GM12864 (cell line): Measurements from ENCODE around the gene NCOA5.

Experiments
- DNase-seq: peaks from one replicate; pipeline ENCODE4 v3.0.0-alpha.2; 2011; ENCODE audit warnings: low read depth
- H3K4me3 ChIP-seq: 2 replicates; pipeline ENCODE4 v1.5.1; 2011; ENCODE audit warnings: mild to moderate bottlenecking, low read depth, low read length, control low read depth
- TF ChIP-seq, protein P1 (sequence below): IDR thresholded peaks from 2 replicates; pipeline ENCODE4 v1.5.1; 2011; ENCODE audit warnings: low read depth, mild to moderate bottlenecking, moderate library complexity, low read length, control low read depth, inconsistent platforms; ENCODE audit errors: missing control alignments

The NCOA5 gene

DNA sequence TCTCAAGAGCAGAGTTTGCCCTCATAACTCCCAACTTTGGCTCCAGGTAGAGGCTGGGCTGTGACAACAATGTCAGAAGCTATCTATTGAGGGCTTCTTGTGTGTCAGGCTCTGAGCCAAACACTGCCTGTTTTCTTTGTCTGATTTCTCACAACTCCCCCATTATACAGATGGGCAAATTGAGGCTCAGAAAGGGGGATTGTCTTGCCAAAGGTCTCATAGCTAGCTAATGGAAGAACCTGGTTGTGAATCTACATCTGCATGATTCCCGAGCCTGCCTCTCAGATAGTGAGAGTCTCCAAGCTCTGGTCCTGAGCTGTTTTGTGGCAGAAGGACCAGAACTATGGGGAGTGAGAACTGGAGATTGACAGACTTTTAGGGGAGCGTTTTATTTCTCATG lies 29.8 kb upstream of the NCOA5 start:
- DNase-seq, result no peak

DNA sequence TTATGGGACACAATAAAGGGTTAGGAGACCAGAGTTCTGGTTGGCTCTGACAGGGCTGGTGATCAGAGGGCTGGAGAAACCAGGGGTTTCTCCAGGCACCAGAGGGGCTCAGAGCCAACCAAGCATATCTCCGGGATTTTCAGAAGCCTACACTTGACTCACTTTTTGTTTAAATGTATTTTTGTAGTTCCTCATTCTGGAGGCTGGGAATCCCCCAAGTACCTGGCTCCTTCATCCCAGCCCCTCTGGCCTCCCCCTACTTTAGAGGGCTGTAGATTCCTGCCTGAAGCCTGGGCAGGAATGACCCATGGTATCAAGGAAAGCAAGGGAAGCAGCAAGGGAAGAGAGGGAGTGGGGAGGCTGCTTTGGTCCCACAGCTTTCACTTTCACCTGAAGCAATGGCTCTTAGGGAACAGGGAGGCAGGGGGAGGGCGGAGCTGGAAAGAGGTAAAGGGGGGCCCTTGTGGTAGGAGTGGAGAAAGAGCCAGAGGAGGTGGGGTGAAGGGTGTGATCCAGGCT lies 29.3 kb upstream of the NCOA5 start:
- H3K4me3 ChIP-seq, result peak overlapping the region; percentile 71
- DNase-seq, result no peak
- TF ChIP-seq, protein P1, sequence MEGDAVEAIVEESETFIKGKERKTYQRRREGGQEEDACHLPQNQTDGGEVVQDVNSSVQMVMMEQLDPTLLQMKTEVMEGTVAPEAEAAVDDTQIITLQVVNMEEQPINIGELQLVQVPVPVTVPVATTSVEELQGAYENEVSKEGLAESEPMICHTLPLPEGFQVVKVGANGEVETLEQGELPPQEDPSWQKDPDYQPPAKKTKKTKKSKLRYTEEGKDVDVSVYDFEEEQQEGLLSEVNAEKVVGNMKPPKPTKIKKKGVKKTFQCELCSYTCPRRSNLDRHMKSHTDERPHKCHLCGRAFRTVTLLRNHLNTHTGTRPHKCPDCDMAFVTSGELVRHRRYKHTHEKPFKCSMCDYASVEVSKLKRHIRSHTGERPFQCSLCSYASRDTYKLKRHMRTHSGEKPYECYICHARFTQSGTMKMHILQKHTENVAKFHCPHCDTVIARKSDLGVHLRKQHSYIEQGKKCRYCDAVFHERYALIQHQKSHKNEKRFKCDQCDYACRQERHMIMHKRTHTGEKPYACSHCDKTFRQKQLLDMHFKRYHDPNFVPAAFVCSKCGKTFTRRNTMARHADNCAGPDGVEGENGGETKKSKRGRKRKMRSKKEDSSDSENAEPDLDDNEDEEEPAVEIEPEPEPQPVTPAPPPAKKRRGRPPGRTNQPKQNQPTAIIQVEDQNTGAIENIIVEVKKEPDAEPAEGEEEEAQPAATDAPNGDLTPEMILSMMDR, result no peak

More for the DNA sequence above, 29.8 kb upstream of the NCOA5 start:
- TF ChIP-seq, protein P1, result no peak
- H3K4me3 ChIP-seq, result peak overlapping the region; percentile 71

DNA sequence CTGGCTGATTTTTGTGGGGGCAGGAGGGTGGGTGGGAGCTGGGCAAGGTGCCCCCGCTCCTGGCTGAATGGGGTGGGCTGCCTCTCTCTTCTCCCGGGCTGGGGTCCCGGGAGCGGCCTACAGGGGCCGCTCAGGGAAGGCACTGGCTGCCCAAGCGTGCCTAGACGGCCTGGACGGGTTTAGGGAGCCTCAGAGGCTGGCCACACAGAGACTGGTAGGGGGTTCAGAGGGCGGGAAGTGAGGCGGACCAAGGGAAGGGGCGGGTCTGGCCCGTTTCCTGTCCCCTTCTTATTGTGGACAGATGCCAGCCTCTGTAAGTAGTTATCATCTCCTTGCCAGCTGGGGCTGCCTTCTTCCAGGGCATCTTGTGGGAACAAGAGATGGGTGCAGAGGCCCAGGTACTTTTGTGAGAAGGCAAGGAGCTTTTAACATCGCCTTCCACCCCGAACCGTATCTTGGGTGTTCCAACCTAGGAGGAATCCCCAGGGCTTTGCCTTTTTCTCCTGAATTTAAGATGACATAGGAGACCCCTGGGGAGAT lies 28.8 kb upstream of the NCOA5 start:
- no peak for DNase-seq

DNA sequence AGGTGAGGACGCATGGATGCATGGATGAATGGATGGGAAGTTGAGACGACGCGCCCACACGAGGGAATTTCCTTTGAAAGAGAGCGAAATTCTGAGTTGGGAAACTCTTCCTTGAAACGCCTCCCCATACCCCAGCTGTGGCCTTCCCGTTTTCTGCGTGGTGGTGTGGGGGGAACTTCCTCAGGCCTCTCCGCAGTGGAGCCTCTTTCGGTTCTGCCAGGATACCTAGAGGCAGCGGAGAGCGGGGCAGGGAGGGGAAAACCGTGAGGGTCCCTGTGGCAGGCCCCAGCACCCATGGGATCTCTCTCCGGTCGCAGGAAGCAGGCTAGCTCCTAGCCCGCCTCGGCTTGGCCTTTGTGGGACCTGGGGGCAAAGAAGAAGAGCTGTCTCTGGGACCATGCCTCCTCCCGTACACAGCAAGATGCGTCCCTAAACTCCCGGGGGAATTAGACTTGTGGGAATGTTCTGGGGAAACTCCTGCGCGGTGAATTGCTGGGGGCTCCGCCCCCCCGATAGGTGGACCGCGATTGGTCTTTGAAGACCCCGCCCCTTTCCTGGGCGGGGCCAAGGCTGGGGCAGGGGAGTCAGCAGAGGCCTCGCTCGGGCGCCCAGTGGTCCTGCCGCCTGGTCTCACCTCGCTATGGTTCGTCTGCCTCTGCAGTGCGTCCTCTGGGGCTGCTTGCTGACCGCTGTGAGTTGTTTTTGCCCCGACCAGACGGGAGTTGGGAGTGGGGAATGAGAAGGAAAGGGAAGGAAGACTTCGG lies 28.1 kb upstream of the NCOA5 start, which contains the start of gene CD40:
Gene CD40, plus strand, starts transcription at position 611 of the 764 bp plus-strand sequence. Its CDS starts 30 bp downstream, at position 641.
- peak within 1 kb of the TSS; percentile 71 for H3K4me3 ChIP-seq
- peak; percentile 61 for DNase-seq
- TF ChIP-seq, protein P1, result no peak

More for the DNA sequence above, 28.8 kb upstream of the NCOA5 start:
- peak overlapping the region; percentile 71 for H3K4me3 ChIP-seq
- TF ChIP-seq, protein P1, result no peak

DNA sequence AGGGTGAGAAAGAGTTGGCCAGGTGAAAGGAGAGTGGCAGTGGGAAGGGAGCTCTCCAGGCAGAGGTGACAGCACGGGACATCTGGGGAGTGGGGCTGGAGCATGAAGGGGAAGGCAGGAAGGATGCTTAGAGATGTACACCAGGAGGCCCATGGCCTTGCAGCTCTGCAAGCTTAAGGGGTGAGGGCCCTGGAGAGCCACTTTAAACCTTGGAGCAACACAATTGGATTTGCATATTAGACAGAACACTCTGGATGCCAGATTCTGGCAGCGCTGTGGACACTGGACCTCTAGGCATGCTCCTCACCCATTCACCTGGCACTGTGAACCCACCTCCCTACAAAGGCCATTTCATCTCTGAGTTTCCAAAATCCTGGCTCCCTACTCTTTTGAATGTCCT lies 24.7 kb upstream of the NCOA5 start:
- TF ChIP-seq, protein P1, result no peak
- no peak for DNase-seq

DNA sequence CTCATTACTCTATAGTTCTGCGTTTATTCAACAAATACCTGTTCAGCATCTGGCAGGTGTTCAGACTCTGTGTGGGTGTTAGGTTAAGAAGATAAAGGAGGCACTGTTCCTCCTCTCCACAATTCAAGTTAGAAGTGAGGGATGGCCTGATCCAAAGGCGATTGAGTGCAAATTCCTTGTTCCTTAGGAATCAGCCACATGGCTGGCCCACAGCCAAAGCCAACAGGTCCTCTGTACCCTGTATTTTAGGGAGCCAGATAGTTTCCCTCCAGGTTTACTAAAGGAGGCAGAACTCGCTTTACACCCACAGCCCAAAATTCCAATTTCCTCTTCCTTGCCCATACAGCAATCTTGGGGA lies 23.3 kb upstream of the NCOA5 start:
- no peak for DNase-seq
- H3K4me3 ChIP-seq, result no peak overlapping the region
- TF ChIP-seq, protein P1, result no peak

More for the DNA sequence above, 24.7 kb upstream of the NCOA5 start:
- no peak overlapping the region for H3K4me3 ChIP-seq
